ENCODE measurements around the gene LDLRAD4.
"Not testable (repeated sequence)": the region's sequence is repeated elsewhere in the genome, so short reads cannot be mapped to it uniquely, and the experiment has no call there.

The LDLRAD4 gene

GRCh38 chr18:13653746-13654433 is 435.3 kb downstream of the LDLRAD4 start:
- no peak for DNase-seq (ENCODE audit: low read depth, low spot score)

- no peak for DNase-seq (ENCODE audit: low read depth, low spot score)
Observed at GRCh38 chr18:13657974-13658373, 439.4 kb downstream of the LDLRAD4 start.

GRCh38 chr18:13658436-13659204 is 440.1 kb downstream of the LDLRAD4 start:
- no peak for DNase-seq (ENCODE audit: low read depth, low spot score)

DNA sequence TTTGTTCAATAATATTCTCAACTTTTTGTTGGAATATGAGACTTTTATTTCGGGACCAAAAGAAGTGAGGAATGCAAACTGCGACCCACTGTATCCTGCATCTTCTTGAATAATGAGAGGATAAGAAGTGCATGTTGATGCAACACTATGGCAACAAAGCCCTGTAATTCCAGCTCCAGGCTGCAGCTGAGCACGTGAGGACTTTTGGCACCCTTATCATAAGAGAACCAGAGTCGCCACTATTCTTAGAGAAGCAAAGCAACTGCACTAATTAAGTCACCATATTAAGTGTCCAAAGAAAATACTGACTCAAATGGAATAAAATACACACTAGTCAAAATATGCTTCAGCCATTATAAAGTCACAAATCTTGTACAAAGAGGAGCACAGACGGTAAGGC is 441.9 kb downstream of the LDLRAD4 start:
- no peak for DNase-seq (ENCODE audit: low read depth, low spot score)

GRCh38 chr18:13661051-13661778 is 442.7 kb downstream of the LDLRAD4 start:
- no peak for DNase-seq (ENCODE audit: low read depth, low spot score)

GRCh38 chr18:13661779-13662256 is 443.3 kb downstream of the LDLRAD4 start:
- no peak for DNase-seq (ENCODE audit: low read depth, low spot score)

DNA sequence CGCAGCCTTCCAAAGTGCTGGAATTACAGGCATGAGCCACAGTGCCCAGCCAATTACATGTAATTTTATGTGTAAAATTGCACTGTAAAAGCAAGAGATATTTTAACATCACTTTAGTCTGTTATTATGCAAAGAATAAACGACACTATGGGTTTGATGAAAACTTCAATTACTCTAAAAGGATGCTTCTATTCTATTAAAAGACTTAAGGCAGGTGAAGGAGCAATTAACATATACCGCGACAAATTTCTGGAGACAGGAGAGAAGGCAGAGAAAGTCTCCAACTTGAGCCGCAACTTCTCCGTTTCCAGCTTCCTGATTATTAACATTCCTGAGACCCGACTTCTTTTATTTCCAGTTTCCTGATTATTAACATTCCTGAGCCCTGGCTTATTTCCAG is 454.1 kb downstream of the LDLRAD4 start:
- no peak for DNase-seq (ENCODE audit: low read depth, low spot score)

- no peak for DNase-seq (ENCODE audit: low read depth, low spot score)
Observed at GRCh38 chr18:13676471-13676870, 457.9 kb downstream of the LDLRAD4 start.

- not testable (repeated sequence) for DNase-seq (ENCODE audit: low read depth, low spot score)
Observed at GRCh38 chr18:13677350-13677749, 458.8 kb downstream of the LDLRAD4 start.

DNA sequence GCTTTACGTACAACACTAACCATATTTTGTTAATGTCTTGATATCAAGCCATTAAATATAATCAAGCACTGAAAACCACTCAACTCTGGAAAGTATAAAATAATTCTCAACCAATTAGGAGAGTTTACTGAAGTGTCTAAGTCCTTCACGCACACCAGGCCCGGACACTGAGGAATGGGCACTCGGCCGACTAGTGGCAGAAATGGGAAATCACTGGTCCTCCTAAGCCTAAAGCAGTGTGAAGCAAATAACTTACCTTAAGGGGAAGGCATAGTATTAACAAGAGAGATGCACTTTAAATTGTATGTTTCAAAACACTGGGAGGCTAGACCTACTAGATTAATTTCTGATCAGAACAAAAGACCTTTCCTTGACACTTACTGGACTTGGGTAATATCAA is 462.1 kb downstream of the LDLRAD4 start:
- no peak for DNase-seq (ENCODE audit: low read depth, low spot score)

DNA sequence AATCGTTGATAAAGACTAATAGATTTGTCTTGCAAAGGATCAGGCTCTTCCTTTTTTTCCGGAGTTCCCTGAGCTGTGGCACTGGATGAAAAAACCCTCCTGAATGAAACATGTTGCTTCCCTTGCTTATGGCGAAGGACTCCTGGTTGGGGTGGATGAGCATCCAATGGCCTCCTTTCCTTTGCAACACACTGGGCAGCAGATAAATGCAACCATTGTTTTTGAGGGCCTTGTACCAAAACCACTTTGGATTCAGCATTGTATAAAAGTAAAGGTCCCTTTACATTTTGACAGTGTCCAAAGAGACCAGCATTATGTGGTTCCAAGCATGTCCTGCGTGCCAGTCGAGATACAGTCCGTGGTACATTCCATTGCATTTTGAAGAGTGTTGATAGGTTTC is 463.1 kb downstream of the LDLRAD4 start:
- DNase-seq (ENCODE audit: low read depth, low spot score), result no peak

GRCh38 chr18:13684546-13684945 is 466.0 kb downstream of the LDLRAD4 start:
- DNase-seq (ENCODE audit: low read depth, low spot score), result peak; percentile 4

- no peak for DNase-seq (ENCODE audit: low read depth, low spot score)
Observed at GRCh38 chr18:13688191-13689136, 469.9 kb downstream of the LDLRAD4 start.

DNA sequence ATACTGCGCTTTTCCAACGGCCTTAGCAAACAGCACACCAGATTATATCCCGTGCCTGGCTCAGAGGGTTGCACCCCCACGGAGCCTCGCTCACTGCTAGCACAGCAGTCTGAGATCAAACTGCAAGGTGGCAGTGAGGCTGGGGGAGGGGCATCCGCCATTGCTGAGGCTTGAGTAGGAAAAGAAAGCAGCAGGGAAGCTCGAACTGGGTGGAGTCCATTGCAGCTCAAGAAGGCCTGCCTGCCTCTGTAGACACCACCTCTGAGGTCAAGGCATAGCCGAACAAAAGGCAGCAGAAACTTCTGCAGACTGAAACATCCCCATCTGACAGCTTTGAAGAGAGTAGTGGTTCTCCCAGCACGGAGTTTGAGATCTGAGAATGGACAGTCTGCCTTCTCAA is 471.5 kb downstream of the LDLRAD4 start:
- not testable (repeated sequence) for DNase-seq (ENCODE audit: low read depth, low spot score)

GRCh38 chr18:13695337-13695736 is 476.8 kb downstream of the LDLRAD4 start:
- DNase-seq (ENCODE audit: low read depth, low spot score), result not testable (repeated sequence)

- DNase-seq (ENCODE audit: low read depth, low spot score), result no peak
Observed at GRCh38 chr18:13696961-13697360, 478.4 kb downstream of the LDLRAD4 start.

- DNase-seq (ENCODE audit: low read depth, low spot score), result no peak
Observed at GRCh38 chr18:13700153-13700552, 481.6 kb downstream of the LDLRAD4 start.

All from smooth muscle cell of the brain vasculature (primary cell).